A549 (cell line): Measurements from ENCODE around the gene SRRM2.

Experiments
- CTCF ChIP-seq: fragments of >200 bp; sonication (Bioruptor Twin); formaldehyde crosslinking; IDR thresholded peaks from 3 replicates; pipeline ENCODE4 v1.5.1; 2016
- ESRRA ChIP-seq: fragments of 150-350 bp; IDR thresholded peaks from 2 replicates; pipeline ENCODE4 v1.6.1; 2014; ENCODE audit warnings: mild to moderate bottlenecking, low read length, borderline replicate concordance
- FOSL2 ChIP-seq, 2 experiments: fragments of 450-650 bp in 1 of 2; fragments of >200 bp in 1 of 2; sonication (Bioruptor Twin) in 1 of 2; formaldehyde crosslinking; IDR thresholded peaks; 2 replicates each; pipeline versions ENCODE4 v1.5.0 to v1.6.1; 2016 to 2020; ENCODE audit warnings: mild to moderate bottlenecking in 1 of 2, moderate library complexity in 1 of 2
- HEYL ChIP-seq: fragments of 250-450 bp; sonication (Bioruptor Pico); IDR thresholded peaks from 2 replicates; pipeline ENCODE4 v1.8.0; 2021; ENCODE audit warnings: mild to moderate bottlenecking, moderate library complexity
- JUN ChIP-seq, 2 experiments: fragments of >200 bp; sonication (Bioruptor Twin); formaldehyde crosslinking; IDR thresholded peaks; 2 replicates in 1 of 2; 3 replicates in 1 of 2; pipeline ENCODE4 v1.6.1; 2016 to 2017
- POLR2A ChIP-seq: IDR thresholded peaks from 2 replicates; pipeline ENCODE4 v1.6.1; 2012; ENCODE audit warnings: mild to moderate bottlenecking, low read length
- POLR2AphosphoS2 ChIP-seq: conservative IDR thresholded peaks from 2 replicates; pipeline ENCODE4 v1.6.1; 2012; ENCODE audit warnings: low read length, improper control_type of control experiment, inconsistent platforms

GRCh38 chr16:2767891-2768290 lies 15.5 kb downstream of the SRRM2 start:
- TF ChIP-seq CTCF: no peak
- TF ChIP-seq JUN (IDR thresholded peaks at IDR 0.05): no peak
- TF ChIP-seq ESRRA: no peak
- TF ChIP-seq POLR2A: no peak
- no peak for TF ChIP-seq FOSL2 (IDR thresholded peaks at IDR 0.05)
- no peak for TF ChIP-seq FOSL2 (CRISPR knock-in tag; IDR thresholded peaks at IDR 0.05)
- TF ChIP-seq POLR2AphosphoS2: no peak; the same call in 1 of the 2 replicates
- TF ChIP-seq HEYL (CRISPR knock-in tag): no peak
